K562 (cell line): ENCODE results near the gene HSDL2. TPM values are rescaled to one million over a fixed set of nuclear protein-coding genes. Genes with fewer than 3 reads are reported as not detected.

Experiments
- ATAC-seq: fragments of 200-7000 bp; cut with Tn5 transposase; 3 replicates; pipeline ENCODE4 v1.9.1; 2020; ENCODE audit warnings: moderate library complexity
- BruUV-seq: library from RNA; stranded (reverse); fragments of 400-500 nt; replicated peaks from 2 replicates; lab custom pipeline; 2021; lab: Mats Ljungman, UMichigan
- CTCF ChIA-PET: fragments of 300-600 bp; formaldehyde crosslinking; extraction: SDS; loops from one replicate; lab custom pipeline; 2021; ENCODE audit warnings: low intra/inter-chr PET ratio; lab: Yijun Ruan, JAX
- POLR2A ChIA-PET: fragments of 300-600, 350-650 bp; sonication (Branson Sonifier 250); formaldehyde crosslinking; extraction: SDS; loops from one replicate; lab custom pipeline; 2021; ENCODE audit warnings: antibody characterized with exemption, inconsistent platforms; lab: Yijun Ruan, JAX
- DNase-seq, 4 experiments: peaks; one replicate each; pipeline versions ENCODE4 v3.0.0 to v3.0.0-alpha.2; 2011 to 2018; ENCODE audit warnings: low spot score in 3 of 4, mixed read lengths in 3 of 4; ENCODE audit errors: extremely low read depth in 1 of 4
- FAIRE-seq: peaks from 2 replicates; lab custom pipeline; 2011; peaks lifted over from hg19 to GRCh38; lab: Jason Lieb, UNC
- H2AFZ ChIP-seq: 2 replicates; pipeline ENCODE4 v1.6.0; 2011; ENCODE audit warnings: low read depth, low read length, control low read depth, inconsistent platforms
- H3K27ac ChIP-seq: fragments of 200-600 bp; 3 replicates; pipeline ENCODE4 v1.8.0; 2011; ENCODE audit warnings: low read depth, mild to moderate bottlenecking, control low read depth, inconsistent platforms, low read length, moderate library complexity, mixed read lengths; ENCODE audit errors: extremely low read depth
- H3K27me3 ChIP-seq, 2 experiments: fragments of 300-600 bp in 1 of 2; 2 replicates in 1 of 2; 3 replicates in 1 of 2; pipeline versions ENCODE4 v1.6.0 to v1.8.0; 2011; ENCODE audit warnings: inconsistent platforms in 2 of 2, low read length in 2 of 2, mild to moderate bottlenecking in 1 of 2, mixed read lengths in 1 of 2, moderate library complexity in 1 of 2; ENCODE audit not compliant: control insufficient read depth in 2 of 2, insufficient read depth in 2 of 2
- H3K36me3 ChIP-seq: fragments of 300-600 bp; 3 replicates; pipeline ENCODE4 v1.8.0; 2011; ENCODE audit warnings: mild to moderate bottlenecking, low read length, inconsistent platforms; ENCODE audit not compliant: control insufficient read depth, insufficient read depth
- H3K4me1 ChIP-seq, 2 experiments: fragments of 200-600 bp in 1 of 2; replicated peaks in 1 of 2; 2 replicates in 1 of 2; 3 replicates in 1 of 2; pipeline versions ENCODE4 v1.5.1 to v1.8.0; 2011; ENCODE audit warnings: inconsistent platforms in 2 of 2, low read length in 2 of 2, mild to moderate bottlenecking in 1 of 2, mixed read lengths in 1 of 2, moderate library complexity in 1 of 2; ENCODE audit not compliant: control insufficient read depth in 2 of 2, insufficient read depth in 2 of 2
- H3K4me2 ChIP-seq: 2 replicates; pipeline ENCODE4 v1.6.1; 2011; ENCODE audit warnings: low read length, control low read depth, inconsistent platforms, mixed read lengths; ENCODE audit not compliant: insufficient read depth
- H3K4me3 ChIP-seq: fragments of 200-600 bp; sonication (generic), shearing (Covaris generic); 2 replicates; pipeline ENCODE4 v1.5.1; 2016; ENCODE audit warnings: control low read depth, inconsistent platforms
- H3K79me2 ChIP-seq: fragments of 200-600 bp; 3 replicates; pipeline ENCODE4 v1.8.0; 2011; ENCODE audit warnings: low read length, inconsistent platforms; ENCODE audit not compliant: control insufficient read depth, insufficient read depth
- H3K9ac ChIP-seq, 2 experiments: 2 replicates each; pipeline versions ENCODE4 v1.6.0 to v1.6.1; 2011; ENCODE audit warnings: low read depth in 2 of 2, low read length in 2 of 2, control low read depth in 1 of 2, inconsistent platforms in 1 of 2, mild to moderate bottlenecking in 1 of 2, mixed read lengths in 1 of 2; ENCODE audit not compliant: insufficient read depth in 1 of 2
- H3K9me1 ChIP-seq: one replicate; pipeline ENCODE4 v1.6.0; 2011; ENCODE audit warnings: inconsistent platforms, mild to moderate bottlenecking, low read length, moderate library complexity; ENCODE audit not compliant: control insufficient read depth, insufficient read depth
- H3K9me3 ChIP-seq: replicated peaks from 2 replicates; pipeline ENCODE4 v1.5.1; 2011; ENCODE audit warnings: low read depth, low read length, inconsistent platforms; ENCODE audit not compliant: control insufficient read depth, insufficient read depth
- H4K20me1 ChIP-seq: replicated peaks from 2 replicates; pipeline ENCODE4 v1.6.1; 2011; ENCODE audit warnings: low read length, inconsistent platforms, mixed read lengths; ENCODE audit not compliant: control insufficient read depth, insufficient read depth
- CEBPB ChIP-seq: fragments of 450-650 bp; IDR thresholded peaks from 2 replicates; pipeline ENCODE4 v1.6.1; 2016; ENCODE audit warnings: missing genetic modification characterization, missing compliant biosample characterization
- CEBPG ChIP-seq, 3 experiments: fragments of 200-800 bp in 1 of 3; sonication (Bioruptor generic) in 1 of 3; sonication (generic) in 1 of 3; formaldehyde crosslinking in 1 of 3; IDR thresholded peaks in 2 of 3; conservative IDR thresholded peaks in 1 of 3; 2 replicates each; pipeline versions ENCODE4 v1.6.1 to v1.8.0; 2016 to 2022; ENCODE audit warnings: missing compliant biosample characterization in 2 of 3, missing genetic modification characterization in 2 of 3, mild to moderate bottlenecking in 1 of 3, missing genetic modification reagents in 1 of 3
- E2F4 ChIP-seq: sonication (generic); formaldehyde crosslinking; IDR thresholded peaks from 2 replicates; pipeline ENCODE4 v1.8.0; 2022; ENCODE audit warnings: mild to moderate bottlenecking, low read depth, missing genetic modification reagents
- SLC30A9 ChIP-seq: fragments of 250-450 bp; sonication (Bioruptor Pico); IDR thresholded peaks from 2 replicates; pipeline ENCODE4 v1.8.0; 2022; ENCODE audit warnings: mild to moderate bottlenecking, moderate library complexity
- ZBTB33 ChIP-seq: sonication (generic); formaldehyde crosslinking; IDR thresholded peaks from 2 replicates; pipeline ENCODE4 v1.8.1; 2023; ENCODE audit warnings: mild to moderate bottlenecking, missing genetic modification reagents
- WGBS: fragments of 100-300 bp; shearing (Covaris generic); methylation state at CpG from one replicate; pipeline ENCODE4 v1.1.6; 2016; ENCODE audit warnings: low coverage, mixed read lengths; ENCODE audit not compliant: insufficient coverage; ENCODE audit errors: missing lambda C conversion rate; 5-methylcytosine and 5-hydroxymethylcytosine counted together
- in situ Hi-C: fragments of 300-500 bp; cut with MboI; formaldehyde crosslinking; loops from 4 replicates; pipeline ENCODE4 v1.15.0; 2018; ENCODE audit warnings: inconsistent platforms, mixed read lengths
- intact Hi-C: fragments of 100-400 bp; cut with micrococcal nuclease; formaldehyde crosslinking; loops from 2 replicates; pipeline ENCODE4 v1.14.2; 2022
- polyA plus RNA-seq, 8 experiments: library from polyadenylated mRNA; depleted of rRNA in 4 of 8; stranded (reverse) in 5 of 8; unstranded in 3 of 8; fragments of >200 nt; fragmentation: Nextera tagmentation in 2 of 8; fragmentation: Illumina TruSeq in 1 of 8; extraction: Ambion mirVana in 2 of 8; extraction: Trizol in 1 of 8; gene quantifications; 2 replicates each; pipeline versions ENCODE4 v1.2.1 to v1.2.3, GENCODE V29; 2011 to 2014; ENCODE audit warnings: inconsistent platforms in 1 of 8, missing spikeins in 1 of 8
- total RNA-seq, 7 experiments: library from RNA; depleted of rRNA in 6 of 7; stranded (reverse); fragments of >200 nt in 6 of 7; fragmentation: Illumina TruSeq in 2 of 7; extraction: Trizol in 2 of 7; gene quantifications; 2 replicates each; pipeline versions ENCODE4 v1.2.1 to v1.2.3, GENCODE V29; 2011 to 2021; ENCODE audit warnings: low replicate concordance in 1 of 7

The HSDL2 gene
- total and polyA plus RNA-seq, 9 of the 15 experiments (the other 6 are each of a cell fraction or from before 2014, with no cell fraction given): 22.8 to 74.1 (median 35.6) TPM

- POLR2A ChIA-PET: interaction anchor here (0.6 to 2.1 kb wide), 4 partner anchors 10 to 81 kb away, joined by 3 to 10 read pairs (median 4); partner anchors contain the start of gene KIAA1958
- Histone ChIP-seq H3K27ac (no peak overlapping the region), H3K79me2 (peaks cover 96% of the 10 kb centered on the region), H3K27me3 (no peaks in the 10 kb centered on the region), H3K4me1 (peaks cover 0 to 5% of the 10 kb centered on the region in 2 experiments; a peak in 2 of 5 replicates), H3K36me3 (peaks cover 39% of the 10 kb centered on the region), H3K9me3 (peaks cover 9% of the 10 kb centered on the region; the same call in 1 of the 2 replicates), H4K20me1 (no peaks in the 10 kb centered on the region), H3K9me1 (no peaks in the 10 kb centered on the region), H3K9ac (no peak overlapping the region), H3K4me3 (no peak overlapping the region), H3K4me2 (no peak overlapping the region), H2AFZ (no peak overlapping the region)
- peak; percentile 41 for ATAC-seq
- no TSS peak for BruUV-seq
- intact Hi-C loops (no loop called here), in situ Hi-C loops (no loop called here)
- no peak for FAIRE-seq
- DNase-seq: no peak
- CTCF ChIA-PET: no interaction called here
- WGBS: 28% methylated on average over 3 of the region's 3 CpGs
- TF ChIP-seq SLC30A9 (no peak), CEBPB (peak; percentile 64), ZBTB33 (CRISPR knock-in tag) (no peak), E2F4 (CRISPR knock-in tag) (no peak), CEBPG (CRISPR knock-in tag; IDR thresholded peaks at IDR 0.05) (no peak), CEBPG (tag; conservative IDR thresholded peaks at IDR 0.05 in 1 of 2, IDR thresholded peaks at IDR 0.05 in 1 of 2) (peak in 1 of 2 experiments; percentile 45; a peak in 1 of 4 replicates)
Measured at GRCh38 chr9:112496074-112496722, 116.3 kb downstream of the HSDL2 start.
